ENCODE data around the gene RDH14. TPM values are rescaled to one million over a fixed set of nuclear protein-coding genes. Genes with fewer than 3 reads are reported as not detected.

Gene RDH14
- total and polyA plus RNA-seq, 2 of the 4 experiments (the other 2 are of a cell fraction) = 11.9 to 12.2 TPM

- Histone ChIP-seq H3K27ac (ENCODE audit: insufficient read depth, low read length) (no peak overlapping the region), H2AFZ (replicated peaks; ENCODE audit: low read length, poor library complexity) (no peak overlapping the region), H4K20me1 (ENCODE audit: insufficient read depth, low read length) (no peaks in the 10 kb centered on the region), H3K27me3 (ENCODE audit: control insufficient read depth, insufficient read depth, low read length) (no peaks in the 10 kb centered on the region), H4K8ac (ENCODE audit: low read depth in 2 of 2, low read length in 2 of 2) (no peak overlapping the region), H2BK15ac (ENCODE audit: low read depth, low read length) (no peak overlapping the region), H3K9ac (ENCODE audit: low read depth, low read length) (no peak overlapping the region), H3K18ac (ENCODE audit: low read depth, low read length) (no peak overlapping the region), H3K79me1 (ENCODE audit: low read depth in 1 of 2, low read length in 2 of 2) (no peaks in the 10 kb centered on the region), H2AK9ac (replicated peaks; ENCODE audit: low read depth, low read length, poor library complexity) (no peak overlapping the region), H4K91ac (ENCODE audit: insufficient read depth, low read depth, low read length) (no peak overlapping the region), H2BK120ac (ENCODE audit: low read depth, low read length) (no peak overlapping the region), H3K9me1 (ENCODE audit: insufficient read depth, low read length) (peaks cover 5% of the 10 kb centered on the region), H4K5ac (ENCODE audit: low read depth, low read length) (no peak overlapping the region), H3K4me1 (ENCODE audit: control insufficient read depth, insufficient read depth, low read length) (no peaks in the 10 kb centered on the region), H3K4me3 (ENCODE audit: insufficient read depth, low read depth, low read length) (no peak overlapping the region), H3K14ac (replicated peaks; ENCODE audit: low read depth, low read length) (no peak overlapping the region), H3K36me3 (ENCODE audit: control insufficient read depth, insufficient read depth, low read length) (no peaks in the 10 kb centered on the region), H3K4me2 (ENCODE audit: low read depth, low read length) (no peak overlapping the region), H2BK5ac (ENCODE audit: low read depth, low read length, poor library complexity, severe bottlenecking) (no peak overlapping the region), H2AK5ac (ENCODE audit: low read depth, low read length) (no peak overlapping the region), H2BK20ac (ENCODE audit: low read depth, low read length) (no peak overlapping the region), H3K9me3 (ENCODE audit: control insufficient read depth, insufficient read depth, low read length) (peaks cover 4% of the 10 kb centered on the region), H3K4ac (ENCODE audit: low read depth, low read length) (no peak overlapping the region), H3K23ac (ENCODE audit: low read depth, low read length) (no peak overlapping the region), H3K56ac (ENCODE audit: extremely low read depth, insufficient read depth, low read length) (no peak overlapping the region)
- POLR2A ChIA-PET (ENCODE audit: unreplicated experiment) = no interaction called here
- BruUV-seq (replicated peaks) = no TSS peak
- no CpG with 5 or more reads among the region's 1 CpG for WGBS, 2 experiments (ENCODE audit: extremely low coverage in 2 of 2, insufficient read length in 1 of 2)
- no peak for ATAC-seq (ENCODE audit: low read depth)
- TF ChIP-seq CTCF (conservative IDR thresholded peaks at IDR 0.05; ENCODE audit: low read depth, low read length) = no peak
- no peak for TF ChIP-seq MAFK (IDR thresholded peaks at IDR 0.05; ENCODE audit: low read depth, low read length)
- TF ChIP-seq CHD1 (IDR thresholded peaks at IDR 0.05; ENCODE audit: low read depth, low read length) = no peak
- TF ChIP-seq USF2 (IDR thresholded peaks at IDR 0.05; ENCODE audit: low read depth, low read length) = no peak
- no peak for TF ChIP-seq MXI1 (IDR thresholded peaks at IDR 0.05; ENCODE audit: borderline replicate concordance, low read depth, low read length)
- no peak for TF ChIP-seq POLR2A (IDR thresholded peaks at IDR 0.05; ENCODE audit: low read depth, low read length)
- TF ChIP-seq CEBPB (IDR thresholded peaks at IDR 0.05; ENCODE audit: low read depth, low read length) = no peak
- TF ChIP-seq ELK1 (IDR thresholded peaks at IDR 0.05; ENCODE audit: borderline replicate concordance, low read depth, low read length) = no peak
- TF ChIP-seq MAZ (IDR thresholded peaks at IDR 0.05; ENCODE audit: borderline replicate concordance, low read depth, low read length) = no peak
- TF ChIP-seq BHLHE40 (IDR thresholded peaks at IDR 0.05; ENCODE audit: low read depth, low read length) = no peak
- TF ChIP-seq RFX5 (IDR thresholded peaks at IDR 0.05; ENCODE audit: low read depth, low read length) = no peak
- TF ChIP-seq NFE2L2 (IDR thresholded peaks at IDR 0.05; ENCODE audit: low read depth, low read length) = no peak
- TF ChIP-seq SMC3 (IDR thresholded peaks at IDR 0.05; ENCODE audit: low read depth, low read length) = no peak
- no peak for TF ChIP-seq RAD21 (IDR thresholded peaks at IDR 0.05; ENCODE audit: low read length)
- no peak for TF ChIP-seq FOS (IDR thresholded peaks at IDR 0.05; ENCODE audit: low read depth, low read length)
- no peak for TF ChIP-seq RCOR1 (IDR thresholded peaks at IDR 0.05; ENCODE audit: insufficient replicate concordance, low read length)
- dilution Hi-C loops (cut with HindIII; ENCODE audit: low sequenced_read_pairs, unreplicated experiment) = no loop called here
- no peak for DNase-seq
- CTCF ChIA-PET = no interaction called here
- intact Hi-C loops (cut with micrococcal nuclease) = no loop called here
- in situ Hi-C loops (cut with MboI; ENCODE audit: low sequenced_read_pairs) = no loop called here
These were observed 28.3 kb upstream of the RDH14 start for GRCh38 chr2:18588802-18589201.

Data from IMR-90 (cell line).